Measurements from ENCODE around the gene PTPRK. TPM values are rescaled to one million over a fixed set of nuclear protein-coding genes. Genes with fewer than 3 reads are reported as not detected.

Gene PTPRK
- total RNA-seq, 2 donors from 2014 or later, result 60.6 to 121 TPM

GRCh38 chr6:128074567-128074966 lies 445.8 kb downstream of the PTPRK start:
- no peaks in the 10 kb centered on the region for H3K4me1 ChIP-seq
- ATAC-seq (no peak), DNase-seq (no peak)
- no peaks in the 10 kb centered on the region for H3K27me3 ChIP-seq
- 89 to 94% methylated on average over 2 of the region's 2 CpGs for WGBS, 2 donors
- TF ChIP-seq, protein P1, sequence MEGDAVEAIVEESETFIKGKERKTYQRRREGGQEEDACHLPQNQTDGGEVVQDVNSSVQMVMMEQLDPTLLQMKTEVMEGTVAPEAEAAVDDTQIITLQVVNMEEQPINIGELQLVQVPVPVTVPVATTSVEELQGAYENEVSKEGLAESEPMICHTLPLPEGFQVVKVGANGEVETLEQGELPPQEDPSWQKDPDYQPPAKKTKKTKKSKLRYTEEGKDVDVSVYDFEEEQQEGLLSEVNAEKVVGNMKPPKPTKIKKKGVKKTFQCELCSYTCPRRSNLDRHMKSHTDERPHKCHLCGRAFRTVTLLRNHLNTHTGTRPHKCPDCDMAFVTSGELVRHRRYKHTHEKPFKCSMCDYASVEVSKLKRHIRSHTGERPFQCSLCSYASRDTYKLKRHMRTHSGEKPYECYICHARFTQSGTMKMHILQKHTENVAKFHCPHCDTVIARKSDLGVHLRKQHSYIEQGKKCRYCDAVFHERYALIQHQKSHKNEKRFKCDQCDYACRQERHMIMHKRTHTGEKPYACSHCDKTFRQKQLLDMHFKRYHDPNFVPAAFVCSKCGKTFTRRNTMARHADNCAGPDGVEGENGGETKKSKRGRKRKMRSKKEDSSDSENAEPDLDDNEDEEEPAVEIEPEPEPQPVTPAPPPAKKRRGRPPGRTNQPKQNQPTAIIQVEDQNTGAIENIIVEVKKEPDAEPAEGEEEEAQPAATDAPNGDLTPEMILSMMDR (IDR thresholded peaks at IDR 0.05), result no peak
- no peak for TF ChIP-seq POLR2A (IDR thresholded peaks at IDR 0.05)
- H3K27ac ChIP-seq, result no peak overlapping the region
- H3K4me3 ChIP-seq, result no peak overlapping the region
- peaks cover 0 to 2% of the 10 kb centered on the region in 2 donors for H3K36me3 ChIP-seq (replicated peaks in 1 of 2; ENCODE audit: insufficient read depth in 1 of 2, low read depth in 2 of 2)
- no peaks in the 10 kb centered on the region for H3K9me3 ChIP-seq
- intact Hi-C loops (cut with DNase I), result no loop called here

- Histone ChIP-seq H3K27ac (no peak overlapping the region), H3K4me3 (no peak overlapping the region), H3K9me3 (no peaks in the 10 kb centered on the region), H3K36me3 (replicated peaks in 1 of 2; ENCODE audit: insufficient read depth in 1 of 2, low read depth in 2 of 2) (no peaks in the 10 kb centered on the region), H3K4me1 (no peaks in the 10 kb centered on the region), H3K27me3 (no peaks in the 10 kb centered on the region)
- TF ChIP-seq POLR2A (IDR thresholded peaks at IDR 0.05), result no peak
- TF ChIP-seq, protein P1 (IDR thresholded peaks at IDR 0.05), result no peak
- DNase-seq, result no peak
- intact Hi-C loops (cut with DNase I), result no loop called here
- no peak for ATAC-seq
- WGBS, 2 donors, result 40 to 100% methylated on average over 1 of the region's 1 CpG
These were observed 447.0 kb downstream of the PTPRK start for GRCh38 chr6:128073389-128073788.

- WGBS, 2 donors, result 90 to 96% methylated on average over 3 of the region's 3 CpGs
- Histone ChIP-seq H3K9me3 (no peaks in the 10 kb centered on the region), H3K27me3 (no peaks in the 10 kb centered on the region), H3K36me3 (replicated peaks in 1 of 2; ENCODE audit: insufficient read depth in 1 of 2, low read depth in 2 of 2) (peaks cover 0 to 3% of the 10 kb centered on the region in 2 donors), H3K4me1 (no peaks in the 10 kb centered on the region), H3K4me3 (no peak overlapping the region), H3K27ac (no peak overlapping the region)
- intact Hi-C loops (cut with DNase I), result no loop called here
- ATAC-seq, result no peak
- no peak for TF ChIP-seq POLR2A (IDR thresholded peaks at IDR 0.05)
- TF ChIP-seq, protein P1 (IDR thresholded peaks at IDR 0.05), result no peak
- DNase-seq, result no peak
These were observed 449.2 kb downstream of the PTPRK start for GRCh38 chr6:128071212-128071611.

- H3K27ac ChIP-seq, result no peak overlapping the region
- peaks cover 0 to 3% of the 10 kb centered on the region in 2 donors for H3K36me3 ChIP-seq (replicated peaks in 1 of 2; ENCODE audit: insufficient read depth in 1 of 2, low read depth in 2 of 2)
- DNase-seq (no peak), ATAC-seq (no peak)
- H3K4me1 ChIP-seq, result no peaks in the 10 kb centered on the region
- TF ChIP-seq POLR2A (IDR thresholded peaks at IDR 0.05), result no peak
- TF ChIP-seq, protein P1 (IDR thresholded peaks at IDR 0.05), result no peak
- intact Hi-C loops (cut with DNase I), result no loop called here
- no peaks in the 10 kb centered on the region for H3K27me3 ChIP-seq
- WGBS, 2 donors, result 67 to 76% methylated on average over 3 of the region's 3 CpGs
- no peak overlapping the region for H3K4me3 ChIP-seq
- no peaks in the 10 kb centered on the region for H3K9me3 ChIP-seq
These were observed 450.0 kb downstream of the PTPRK start for GRCh38 chr6:128070406-128070805.

- H3K9me3 ChIP-seq, result no peaks in the 10 kb centered on the region
- H3K4me3 ChIP-seq, result no peak overlapping the region
- no peak for DNase-seq
- TF ChIP-seq, protein P1 (IDR thresholded peaks at IDR 0.05), result no peak
- TF ChIP-seq POLR2A (IDR thresholded peaks at IDR 0.05), result no peak
- H3K4me1 ChIP-seq, result peaks cover 4% of the 10 kb centered on the region
- 96 to 97% methylated on average over 2 of the region's 2 CpGs for WGBS, 2 donors
- peaks cover 0 to 3% of the 10 kb centered on the region in 2 donors for H3K36me3 ChIP-seq (replicated peaks in 1 of 2; ENCODE audit: insufficient read depth in 1 of 2, low read depth in 2 of 2)
- intact Hi-C loops (cut with DNase I), result no loop called here
- no peak overlapping the region for H3K27ac ChIP-seq
- no peak for ATAC-seq
- H3K27me3 ChIP-seq, result no peaks in the 10 kb centered on the region
These were observed 451.2 kb downstream of the PTPRK start for GRCh38 chr6:128069188-128069587.
